ENCODE data around the gene DBET.

DNA sequence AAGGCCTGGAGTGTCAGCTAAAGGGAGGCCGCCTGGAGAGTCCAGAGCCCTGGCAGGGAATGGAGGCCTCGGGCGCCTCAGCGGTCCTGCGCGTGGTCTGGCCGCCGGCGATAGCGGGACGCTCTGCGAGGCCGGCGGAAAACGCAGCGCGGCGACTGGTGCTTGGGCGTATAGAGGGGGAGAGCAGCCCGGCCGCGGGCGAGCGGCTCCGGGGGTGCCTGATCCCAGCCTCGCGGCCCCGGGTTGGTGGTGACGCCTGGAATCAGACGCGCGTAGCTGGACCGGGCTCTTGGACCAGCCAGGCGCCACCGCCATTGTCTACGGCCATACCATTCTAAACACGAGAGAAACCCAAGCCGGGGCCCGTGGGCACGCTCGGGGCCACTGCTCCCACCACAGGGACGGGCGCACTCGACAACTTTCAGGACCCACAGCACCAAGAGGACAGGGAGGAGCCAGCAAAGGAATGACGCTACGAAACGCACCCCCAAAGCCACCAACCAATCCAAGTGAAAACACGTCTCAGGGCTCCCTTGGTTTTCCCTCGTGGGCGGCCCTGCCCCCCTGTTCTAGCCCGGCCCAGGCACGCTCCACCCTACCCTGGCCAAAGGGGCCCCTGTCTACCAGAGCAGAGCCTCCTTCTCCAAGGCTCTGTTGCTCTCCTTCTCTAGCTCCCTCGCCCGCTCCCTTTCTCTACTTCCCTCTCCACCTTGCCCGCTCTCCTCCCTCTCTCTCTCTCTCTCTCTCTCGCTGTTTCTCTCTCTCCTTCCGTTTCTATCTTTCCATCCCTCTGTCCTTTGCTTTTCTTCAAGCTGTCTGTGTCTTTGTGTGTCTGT lies 45.1 kb upstream of the DBET start:
- TF ChIP-seq, protein P1, sequence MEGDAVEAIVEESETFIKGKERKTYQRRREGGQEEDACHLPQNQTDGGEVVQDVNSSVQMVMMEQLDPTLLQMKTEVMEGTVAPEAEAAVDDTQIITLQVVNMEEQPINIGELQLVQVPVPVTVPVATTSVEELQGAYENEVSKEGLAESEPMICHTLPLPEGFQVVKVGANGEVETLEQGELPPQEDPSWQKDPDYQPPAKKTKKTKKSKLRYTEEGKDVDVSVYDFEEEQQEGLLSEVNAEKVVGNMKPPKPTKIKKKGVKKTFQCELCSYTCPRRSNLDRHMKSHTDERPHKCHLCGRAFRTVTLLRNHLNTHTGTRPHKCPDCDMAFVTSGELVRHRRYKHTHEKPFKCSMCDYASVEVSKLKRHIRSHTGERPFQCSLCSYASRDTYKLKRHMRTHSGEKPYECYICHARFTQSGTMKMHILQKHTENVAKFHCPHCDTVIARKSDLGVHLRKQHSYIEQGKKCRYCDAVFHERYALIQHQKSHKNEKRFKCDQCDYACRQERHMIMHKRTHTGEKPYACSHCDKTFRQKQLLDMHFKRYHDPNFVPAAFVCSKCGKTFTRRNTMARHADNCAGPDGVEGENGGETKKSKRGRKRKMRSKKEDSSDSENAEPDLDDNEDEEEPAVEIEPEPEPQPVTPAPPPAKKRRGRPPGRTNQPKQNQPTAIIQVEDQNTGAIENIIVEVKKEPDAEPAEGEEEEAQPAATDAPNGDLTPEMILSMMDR (IDR thresholded peaks at IDR 0.05) = no peak
- TF ChIP-seq POLR2A (IDR thresholded peaks at IDR 0.05) = no peak
- TF ChIP-seq POLR2AphosphoS5 (IDR thresholded peaks at IDR 0.05) = no peak
- no peak for TF ChIP-seq EP300 (IDR thresholded peaks at IDR 0.05)
